Tibial artery (tissue), 4 donors: ENCODE data around the gene CFL2.

Source experiments
- DNase-seq, 2 donors: peaks; one replicate each; pipeline ENCODE4 v3.0.0-alpha.2; 2019
- H3K27ac ChIP-seq, 2 donors: fragments of 200-600 bp; sonication (generic) in 1 of 2; 1 replicate in 1 of 2; 2 replicates in 1 of 2; pipeline ENCODE4 v1.5.1; 2018 to 2019; ENCODE audit warnings: mild to moderate bottlenecking in 1 of 2
- H3K27me3 ChIP-seq, 2 donors: fragments of 200-600 bp; sonication (generic) in 1 of 2; one replicate each; pipeline versions ENCODE4 v1.5.1 to v1.6.0; 2016 to 2019
- H3K36me3 ChIP-seq, 3 donors: fragments of 200-600 bp; sonication (generic) in 2 of 3; one replicate each; pipeline ENCODE4 v1.5.1; 2016 to 2019; ENCODE audit warnings: mild to moderate bottlenecking in 2 of 3
- H3K4me1 ChIP-seq, 4 donors: fragments of 200-600 bp; sonication (generic) in 2 of 4; 1 replicate in 3 of 4; 2 replicates in 1 of 4; pipeline ENCODE4 v1.5.1; 2016 to 2019
- H3K4me3 ChIP-seq, 2 donors: fragments of 200-600 bp; sonication (generic) in 1 of 2; 1 replicate in 1 of 2; 2 replicates in 1 of 2; pipeline ENCODE4 v1.5.1; 2018 to 2019; ENCODE audit warnings: mild to moderate bottlenecking in 2 of 2
- H3K9me3 ChIP-seq, 3 donors: fragments of 200-600 bp; sonication (generic) in 1 of 3; one replicate each; pipeline ENCODE4 v1.5.1; 2016 to 2019
- intact Hi-C: fragments of 100-400 bp; cut with DNase I; formaldehyde crosslinking; loops from one replicate; pipeline ENCODE4 v1.15.0; 2023; ENCODE audit warnings: low total_unique reads
- TF ChIP-seq, protein P1 (sequence below), 2 experiments: fragments of 200-600 bp in 1 of 2; fragments of 450-650 bp in 1 of 2; IDR thresholded peaks; one replicate each; pipeline ENCODE4 v1.5.1; 2017 to 2019; ENCODE audit warnings: antibody characterized with exemption in 2 of 2, mild to moderate bottlenecking in 1 of 2, moderate library complexity in 1 of 2

The CFL2 gene

DNA sequence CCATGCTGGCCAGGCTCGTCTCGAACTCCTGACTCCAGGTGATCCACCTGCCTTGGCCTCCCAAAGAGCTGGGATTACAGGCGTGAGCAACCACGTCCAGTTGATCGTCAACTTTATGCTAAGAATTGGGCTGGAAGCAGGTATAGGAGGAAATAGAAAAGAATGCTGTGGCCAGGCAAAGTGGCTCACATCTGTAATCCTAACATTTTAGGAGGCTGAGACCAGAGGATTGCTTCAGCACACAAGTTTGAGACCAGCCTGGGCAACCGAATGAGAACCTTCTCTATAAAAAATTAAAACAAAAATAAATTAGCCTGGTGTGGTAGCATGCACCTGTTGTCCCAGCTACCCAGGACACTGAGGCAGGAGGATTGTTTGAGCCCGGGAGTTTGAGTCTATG is 47.4 kb downstream of the CFL2 start:
- H3K4me3 ChIP-seq: no peak overlapping the region
- no peak for DNase-seq
- H3K9me3 ChIP-seq: peaks cover 0 to 6% (median 0%) of the 10 kb centered on the region in 3 donors
- TF ChIP-seq, protein P1, sequence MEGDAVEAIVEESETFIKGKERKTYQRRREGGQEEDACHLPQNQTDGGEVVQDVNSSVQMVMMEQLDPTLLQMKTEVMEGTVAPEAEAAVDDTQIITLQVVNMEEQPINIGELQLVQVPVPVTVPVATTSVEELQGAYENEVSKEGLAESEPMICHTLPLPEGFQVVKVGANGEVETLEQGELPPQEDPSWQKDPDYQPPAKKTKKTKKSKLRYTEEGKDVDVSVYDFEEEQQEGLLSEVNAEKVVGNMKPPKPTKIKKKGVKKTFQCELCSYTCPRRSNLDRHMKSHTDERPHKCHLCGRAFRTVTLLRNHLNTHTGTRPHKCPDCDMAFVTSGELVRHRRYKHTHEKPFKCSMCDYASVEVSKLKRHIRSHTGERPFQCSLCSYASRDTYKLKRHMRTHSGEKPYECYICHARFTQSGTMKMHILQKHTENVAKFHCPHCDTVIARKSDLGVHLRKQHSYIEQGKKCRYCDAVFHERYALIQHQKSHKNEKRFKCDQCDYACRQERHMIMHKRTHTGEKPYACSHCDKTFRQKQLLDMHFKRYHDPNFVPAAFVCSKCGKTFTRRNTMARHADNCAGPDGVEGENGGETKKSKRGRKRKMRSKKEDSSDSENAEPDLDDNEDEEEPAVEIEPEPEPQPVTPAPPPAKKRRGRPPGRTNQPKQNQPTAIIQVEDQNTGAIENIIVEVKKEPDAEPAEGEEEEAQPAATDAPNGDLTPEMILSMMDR (IDR thresholded peaks at IDR 0.05): no peak
- H3K36me3 ChIP-seq: no peaks in the 10 kb centered on the region
- H3K27me3 ChIP-seq: no peaks in the 10 kb centered on the region
- no peaks in the 10 kb centered on the region for H3K4me1 ChIP-seq
- intact Hi-C loops: no loop called here
- H3K27ac ChIP-seq: no peak overlapping the region

DNA sequence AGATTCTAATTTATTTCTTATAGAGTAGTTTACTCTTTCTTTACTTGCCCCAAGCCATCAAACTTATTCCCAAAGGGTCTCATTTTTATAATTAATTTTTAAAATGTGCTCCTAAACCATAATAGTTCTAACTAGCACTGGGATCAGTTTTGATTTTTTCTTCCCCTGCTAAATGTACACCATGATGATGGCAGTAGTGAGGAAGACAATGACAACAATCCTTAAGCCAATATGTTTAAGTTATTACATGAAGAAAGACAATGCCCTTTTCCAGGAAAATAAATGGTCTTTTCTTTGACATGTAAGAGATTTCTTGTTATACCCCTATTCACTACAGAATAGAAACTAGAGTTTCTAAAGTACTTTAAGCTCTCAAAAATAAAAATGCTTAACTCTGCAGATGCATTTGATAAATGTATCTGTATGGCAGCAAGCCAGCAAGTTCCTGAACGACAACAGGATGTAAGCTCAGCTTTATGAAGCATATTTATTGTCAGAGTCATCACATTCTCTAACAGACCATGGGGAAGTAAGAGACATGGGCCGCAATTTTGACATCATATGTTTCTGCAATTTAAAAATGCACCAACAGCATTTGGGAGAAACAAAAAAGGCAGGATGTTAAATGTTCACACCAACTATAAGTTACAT is 48.5 kb downstream of the CFL2 start:
- H3K4me3 ChIP-seq: no peak overlapping the region
- H3K4me1 ChIP-seq: no peaks in the 10 kb centered on the region
- DNase-seq: peak in 1 of 2 donors; percentile 65
- peaks cover 0 to 6% (median 0%) of the 10 kb centered on the region in 3 donors for H3K9me3 ChIP-seq
- intact Hi-C loops: no loop called here
- H3K36me3 ChIP-seq: no peaks in the 10 kb centered on the region
- TF ChIP-seq, protein P1 (IDR thresholded peaks at IDR 0.05): no peak
- no peak overlapping the region for H3K27ac ChIP-seq
- no peaks in the 10 kb centered on the region for H3K27me3 ChIP-seq

DNA sequence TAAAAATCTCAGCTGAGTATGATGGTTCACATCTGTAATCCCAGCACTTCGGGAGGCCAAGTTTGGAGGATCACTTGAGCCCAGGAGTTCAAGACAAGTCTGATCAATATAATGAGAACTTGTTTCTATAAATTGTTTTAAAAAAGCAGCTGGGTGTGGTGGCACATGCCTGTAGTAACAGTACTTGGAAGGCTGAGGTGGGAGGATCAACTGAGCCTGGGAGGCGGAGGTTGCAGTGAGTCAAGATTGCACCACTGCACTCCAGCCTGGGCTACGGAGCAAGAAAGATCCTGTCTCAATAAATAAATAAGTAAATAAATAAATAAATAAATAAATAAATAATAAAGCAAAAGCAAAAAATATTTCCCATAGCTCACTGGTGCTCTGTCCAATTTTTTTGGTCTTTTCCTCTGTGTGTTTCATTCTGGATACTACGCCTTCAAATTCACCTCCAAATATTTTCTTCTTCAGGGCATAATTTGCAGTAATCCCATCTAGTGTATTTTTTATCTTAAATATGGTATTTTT is 51.8 kb downstream of the CFL2 start:
- intact Hi-C loops: no loop called here
- Histone ChIP-seq H3K36me3 (no peaks in the 10 kb centered on the region), H3K4me1 (no peaks in the 10 kb centered on the region), H3K9me3 (peaks cover 0 to 6% (median 0%) of the 10 kb centered on the region in 3 donors), H3K4me3 (no peak overlapping the region), H3K27me3 (no peaks in the 10 kb centered on the region), H3K27ac (no peak overlapping the region)
- no peak for DNase-seq
- TF ChIP-seq, protein P1 (IDR thresholded peaks at IDR 0.05): no peak

DNA sequence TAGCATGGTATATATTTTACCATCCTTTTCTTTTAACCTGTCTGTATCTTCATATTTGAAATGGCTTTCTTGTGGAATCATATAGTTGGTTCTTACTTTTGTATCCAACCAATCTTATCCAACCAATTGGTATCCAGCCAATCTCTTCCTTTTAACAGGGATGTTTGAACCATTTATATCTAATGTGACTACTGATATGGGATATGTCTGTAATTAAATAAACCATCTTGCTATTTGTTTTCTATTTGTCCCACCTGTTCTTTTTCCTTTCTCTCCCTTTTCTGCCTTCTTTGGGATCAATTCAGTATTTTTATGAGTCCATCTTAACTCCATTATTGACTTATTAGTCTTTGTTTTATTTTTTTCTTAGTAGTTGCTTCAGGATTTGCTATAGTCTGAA is 53.6 kb downstream of the CFL2 start:
- no peaks in the 10 kb centered on the region for H3K27me3 ChIP-seq
- TF ChIP-seq, protein P1 (IDR thresholded peaks at IDR 0.05): no peak
- DNase-seq: no peak
- peaks cover 0 to 6% (median 0%) of the 10 kb centered on the region in 3 donors for H3K9me3 ChIP-seq
- H3K36me3 ChIP-seq: no peaks in the 10 kb centered on the region
- intact Hi-C loops: no loop called here
- H3K27ac ChIP-seq: no peak overlapping the region
- no peaks in the 10 kb centered on the region for H3K4me1 ChIP-seq
- no peak overlapping the region for H3K4me3 ChIP-seq
